ENCODE data around the gene PIGQ. TPM values are rescaled to one million over a fixed set of nuclear protein-coding genes. Genes with fewer than 3 reads are reported as not detected.
"Not testable (repeated sequence)": the region's sequence is repeated elsewhere in the genome, so short reads cannot be mapped to it uniquely, and the experiment has no call there.

Gene PIGQ
- total and polyA plus RNA-seq, 9 donors = 4.3 to 47.7 (median 39.5) TPM

DNA sequence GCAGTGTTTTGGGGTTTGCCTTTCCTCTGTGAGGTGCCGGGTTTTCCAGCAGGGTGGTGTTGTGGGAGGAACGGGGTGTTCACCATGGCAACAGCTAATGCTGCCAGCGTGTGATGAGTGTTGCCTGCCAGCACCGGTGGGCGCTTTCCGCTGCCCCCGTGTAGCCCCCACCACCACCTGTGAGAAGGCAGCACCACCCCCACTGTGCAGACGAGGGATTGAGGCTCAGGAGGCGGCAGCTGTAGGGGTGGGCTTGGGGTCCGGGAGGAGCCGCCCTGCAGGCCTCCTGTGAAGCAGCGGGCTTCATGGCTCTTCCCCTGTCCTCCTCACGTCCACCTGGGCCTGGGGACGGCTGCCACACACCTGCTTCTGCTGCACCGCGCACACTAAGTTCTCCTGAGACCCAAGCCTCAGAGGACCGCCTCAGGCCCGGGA is 25.3 kb downstream of the PIGQ start:
- Histone ChIP-seq H3K4me3 (no peak overlapping the region), H3K27me3 (no peaks in the 10 kb centered on the region), H3K27ac (no peak overlapping the region), H3K9me3 (no peaks in the 10 kb centered on the region), H3K36me3 (no peaks in the 10 kb centered on the region), H3K4me1 (ENCODE audit: insufficient read depth) (peaks cover 7% of the 10 kb centered on the region)
- TF ChIP-seq EP300 (IDR thresholded peaks at IDR 0.05) (no peak), POLR2A (IDR thresholded peaks at IDR 0.05) (no peak)
- TF ChIP-seq, protein P1, sequence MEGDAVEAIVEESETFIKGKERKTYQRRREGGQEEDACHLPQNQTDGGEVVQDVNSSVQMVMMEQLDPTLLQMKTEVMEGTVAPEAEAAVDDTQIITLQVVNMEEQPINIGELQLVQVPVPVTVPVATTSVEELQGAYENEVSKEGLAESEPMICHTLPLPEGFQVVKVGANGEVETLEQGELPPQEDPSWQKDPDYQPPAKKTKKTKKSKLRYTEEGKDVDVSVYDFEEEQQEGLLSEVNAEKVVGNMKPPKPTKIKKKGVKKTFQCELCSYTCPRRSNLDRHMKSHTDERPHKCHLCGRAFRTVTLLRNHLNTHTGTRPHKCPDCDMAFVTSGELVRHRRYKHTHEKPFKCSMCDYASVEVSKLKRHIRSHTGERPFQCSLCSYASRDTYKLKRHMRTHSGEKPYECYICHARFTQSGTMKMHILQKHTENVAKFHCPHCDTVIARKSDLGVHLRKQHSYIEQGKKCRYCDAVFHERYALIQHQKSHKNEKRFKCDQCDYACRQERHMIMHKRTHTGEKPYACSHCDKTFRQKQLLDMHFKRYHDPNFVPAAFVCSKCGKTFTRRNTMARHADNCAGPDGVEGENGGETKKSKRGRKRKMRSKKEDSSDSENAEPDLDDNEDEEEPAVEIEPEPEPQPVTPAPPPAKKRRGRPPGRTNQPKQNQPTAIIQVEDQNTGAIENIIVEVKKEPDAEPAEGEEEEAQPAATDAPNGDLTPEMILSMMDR (IDR thresholded peaks at IDR 0.05) = no peak
- intact Hi-C loops (cut with DNase I) = no loop called here
- DNase-seq = no peak
- 81 to 87% (median 82%) methylated on average over 14 to 18 of the region's 18 CpGs for WGBS, 3 donors

DNA sequence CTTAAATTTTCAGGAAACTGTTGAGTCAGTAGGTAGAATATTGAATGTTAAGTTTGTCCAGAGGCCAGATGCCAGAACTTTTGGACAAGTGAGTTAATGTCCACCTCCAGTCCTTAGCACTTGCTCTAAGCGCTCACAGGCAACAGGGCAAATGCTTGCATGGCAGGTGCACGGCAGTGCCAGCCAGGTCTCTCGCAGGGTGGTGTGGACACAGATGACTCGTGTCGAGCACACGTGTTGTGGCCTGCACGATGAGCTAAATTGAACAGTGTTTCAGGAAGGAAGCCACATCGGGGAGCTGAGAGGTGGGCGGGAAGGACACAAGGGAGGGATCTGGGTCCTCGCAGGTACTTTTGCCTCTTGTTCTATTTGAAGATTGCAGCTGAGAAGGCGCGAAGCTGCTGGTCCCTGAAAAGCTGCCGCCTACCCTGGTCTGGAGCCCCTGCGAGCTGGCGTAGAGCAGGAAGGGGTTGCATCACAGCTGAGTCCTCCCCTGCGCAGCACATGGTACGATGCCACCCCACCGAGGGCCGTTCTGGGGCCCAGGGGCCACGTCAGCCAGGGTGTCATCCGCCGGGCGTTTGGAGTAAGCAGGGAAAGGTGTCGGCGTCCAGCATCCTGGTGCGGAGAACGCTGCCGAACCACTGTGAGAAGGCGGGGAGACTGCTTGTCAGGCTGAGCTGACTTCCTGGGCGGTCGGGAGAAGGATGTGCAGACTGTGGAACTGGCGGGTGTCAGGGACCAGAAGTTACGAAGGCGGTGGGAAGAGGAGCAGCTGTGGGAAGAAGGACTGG is 26.4 kb downstream of the PIGQ start:
- H3K4me1 ChIP-seq (ENCODE audit: insufficient read depth) = peaks cover 1% of the 10 kb centered on the region
- no peaks in the 10 kb centered on the region for H3K9me3 ChIP-seq
- no peak overlapping the region for H3K27ac ChIP-seq
- no peak for DNase-seq
- 91 to 95% (median 92%) methylated on average over 34 of the region's 34 CpGs for WGBS, 3 donors
- no peak overlapping the region for H3K4me3 ChIP-seq
- intact Hi-C loops (cut with DNase I) = no loop called here
- TF ChIP-seq, protein P1 (IDR thresholded peaks at IDR 0.05) = no peak
- no peak for TF ChIP-seq POLR2A (IDR thresholded peaks at IDR 0.05)
- no peak for TF ChIP-seq EP300 (IDR thresholded peaks at IDR 0.05)
- H3K27me3 ChIP-seq = no peaks in the 10 kb centered on the region
- no peaks in the 10 kb centered on the region for H3K36me3 ChIP-seq

DNA sequence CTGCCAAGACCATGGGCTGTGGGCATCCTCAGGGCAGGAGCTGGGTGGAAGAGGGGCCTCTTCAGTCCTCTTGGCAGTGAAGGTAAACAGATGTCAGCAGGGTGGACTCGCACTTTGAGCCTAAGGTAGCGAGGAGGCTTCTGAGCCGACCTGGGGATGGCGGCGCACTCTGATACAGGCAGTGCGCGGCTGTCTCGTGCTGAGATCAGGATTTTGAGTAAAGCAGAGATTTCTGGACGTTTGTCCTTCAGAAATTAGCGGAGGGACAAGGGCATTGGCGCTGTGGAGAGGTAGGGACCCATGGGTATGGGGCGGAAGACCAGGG is 26.9 kb downstream of the PIGQ start:
- intact Hi-C loops (cut with DNase I) = no loop called here
- H3K4me1 ChIP-seq (ENCODE audit: insufficient read depth) = no peaks in the 10 kb centered on the region
- TF ChIP-seq EP300 (IDR thresholded peaks at IDR 0.05) (no peak), POLR2A (IDR thresholded peaks at IDR 0.05) (no peak)
- TF ChIP-seq, protein P1 (IDR thresholded peaks at IDR 0.05) = no peak
- no peak overlapping the region for H3K27ac ChIP-seq
- H3K9me3 ChIP-seq = no peaks in the 10 kb centered on the region
- no peaks in the 10 kb centered on the region for H3K27me3 ChIP-seq
- 91 to 93% (median 92%) methylated on average over 12 of the region's 12 CpGs for WGBS, 3 donors
- H3K4me3 ChIP-seq = no peak overlapping the region
- H3K36me3 ChIP-seq = no peaks in the 10 kb centered on the region
- DNase-seq = no peak

DNA sequence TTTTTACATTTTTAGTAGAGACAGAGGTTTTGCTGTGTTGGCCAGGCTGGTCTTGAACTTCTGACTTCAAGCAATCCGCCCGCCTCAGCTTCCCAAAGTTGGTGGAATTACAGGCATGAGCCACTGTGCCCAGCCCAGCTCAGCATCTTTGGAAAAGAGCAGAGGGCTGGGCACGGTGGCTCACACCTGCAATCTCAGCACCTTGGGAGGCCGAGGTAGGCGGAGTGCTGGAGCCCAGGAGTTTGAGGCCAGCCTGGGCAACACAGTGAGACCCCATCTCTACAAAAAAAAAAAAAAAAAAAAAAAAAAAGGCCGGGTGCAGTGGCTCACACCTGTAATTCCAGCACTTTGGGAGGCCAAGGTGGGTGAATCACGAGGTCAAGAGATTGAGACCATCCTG is 27.9 kb downstream of the PIGQ start:
- intact Hi-C loops (cut with DNase I); H3K4me3 ChIP-seq; DNase-seq; H3K27me3 ChIP-seq; H3K4me1 ChIP-seq (ENCODE audit: insufficient read depth); H3K27ac ChIP-seq; H3K9me3 ChIP-seq; H3K36me3 ChIP-seq: not testable (repeated sequence)
- WGBS, 3 donors = 94 to 96% (median 96%) methylated on average over 7 of the region's 7 CpGs

Measured in ovary (tissue), 9 donors.